Stomach (tissue), 9 donors: ENCODE data around the gene SNRPD2. TPM values are rescaled to one million over a fixed set of nuclear protein-coding genes. Genes with fewer than 3 reads are reported as not detected.

Experiments used
- DNase-seq, 2 donors: peaks; one replicate each; pipeline versions ENCODE4 v3.0.0 to v3.0.0-alpha.2; 2013 to 2019
- H3K27ac ChIP-seq, 5 donors: fragments of 200-600 bp in 4 of 5; sonication (generic) in 4 of 5; one replicate each; pipeline ENCODE4 v1.5.1; 2013 to 2019; ENCODE audit warnings: mild to moderate bottlenecking in 1 of 5, moderate library complexity in 1 of 5
- H3K27me3 ChIP-seq, 3 donors: fragments of 200-600 bp; sonication (generic); one replicate each; pipeline ENCODE4 v1.5.1; 2017 to 2019; ENCODE audit warnings: mixed run types in 1 of 3
- H3K36me3 ChIP-seq, 4 donors: fragments of 200-600 bp; sonication (generic); 1 replicate in 3 of 4; 2 replicates in 1 of 4; pipeline ENCODE4 v1.5.1; 2016 to 2019
- H3K4me1 ChIP-seq, 4 donors: fragments of 200-600 bp; sonication (generic); one replicate each; pipeline ENCODE4 v1.5.1; 2016 to 2019
- H3K4me3 ChIP-seq, 4 donors: fragments of 200-600 bp; sonication (generic) in 3 of 4; one replicate each; pipeline ENCODE4 v1.5.1; 2016 to 2019; ENCODE audit warnings: mild to moderate bottlenecking in 1 of 4
- H3K9me3 ChIP-seq, 4 donors: fragments of 200-600 bp; sonication (generic); one replicate each; pipeline ENCODE4 v1.5.1; 2016 to 2019
- EP300 ChIP-seq: sonication (generic); formaldehyde crosslinking; IDR thresholded peaks from one replicate; pipeline ENCODE4 v1.6.1; 2017; ENCODE audit warnings: antibody characterized with exemption
- POLR2A ChIP-seq, 4 donors: fragments of 450-650 bp; IDR thresholded peaks; one replicate each; pipeline ENCODE4 v1.6.1; 2016; ENCODE audit warnings: antibody characterized with exemption in 4 of 4, control low read depth in 2 of 4, mild to moderate bottlenecking in 1 of 4, moderate library complexity in 1 of 4
- POLR2AphosphoS5 ChIP-seq, 3 donors: sonication (generic); formaldehyde crosslinking; IDR thresholded peaks; one replicate each; pipeline ENCODE4 v1.6.1; 2016; ENCODE audit warnings: antibody characterized with exemption in 3 of 3
- WGBS, 5 donors: extraction: QIAGEN DNeasy Blood & Tissue Kit in 3 of 5; methylation state at CpG; one replicate each; pipeline versions ENCODE4 v1.1.5 to v1.1.7; 2013 to 2018; 5-methylcytosine and 5-hydroxymethylcytosine counted together
- intact Hi-C: fragments of 100-400 bp; cut with DNase I; formaldehyde crosslinking; loops from one replicate; pipeline ENCODE4 v1.15.1; 2023; ENCODE audit warnings: low total_unique reads
- polyA plus RNA-seq, 3 donors: library from polyadenylated mRNA; stranded (reverse); fragments of 200-250 nt; gene quantifications; one replicate each; pipeline ENCODE4 v1.2.3, GENCODE V29; 2013
- total RNA-seq, 5 donors: library from RNA; depleted of rRNA; stranded (reverse); fragments of >200 nt; gene quantifications; one replicate each; pipeline versions ENCODE4 v1.1.0 to v1.2.3, GENCODE V29; 2014 to 2016
- TF ChIP-seq, protein P1 (sequence below), 7 experiments: fragments of 450-650 bp in 4 of 7; fragments of 200-600 bp in 3 of 7; sonication (generic) in 3 of 7; IDR thresholded peaks; one replicate each; pipeline ENCODE4 v1.5.1; 2016 to 2019; ENCODE audit warnings: antibody characterized with exemption in 7 of 7, control low read depth in 2 of 7, mild to moderate bottlenecking in 1 of 7
- donor health status: healthy with polysubstance abuse.
- donor health status: Bipolar disorder and iron deficiency.
- donor health status: healthy.

Gene SNRPD2
- total and polyA plus RNA-seq, 8 donors, result 79.9 to 511 (median 182) TPM

GRCh38 chr19:45650722-45651121 is 41.0 kb downstream of the SNRPD2 start:
- intact Hi-C loops, result no loop called here
- H3K9me3 ChIP-seq, result no peaks in the 10 kb centered on the region
- 52 to 81% (median 78%) methylated on average over 3 of the region's 3 CpGs for WGBS, 5 donors

GRCh38 chr19:45646345-45646698 is 45.4 kb downstream of the SNRPD2 start:
- DNase-seq, result no peak
- TF ChIP-seq POLR2A (IDR thresholded peaks at IDR 0.05) (no peak), POLR2AphosphoS5 (IDR thresholded peaks at IDR 0.05) (no peak), EP300 (no peak)
- TF ChIP-seq, protein P1, sequence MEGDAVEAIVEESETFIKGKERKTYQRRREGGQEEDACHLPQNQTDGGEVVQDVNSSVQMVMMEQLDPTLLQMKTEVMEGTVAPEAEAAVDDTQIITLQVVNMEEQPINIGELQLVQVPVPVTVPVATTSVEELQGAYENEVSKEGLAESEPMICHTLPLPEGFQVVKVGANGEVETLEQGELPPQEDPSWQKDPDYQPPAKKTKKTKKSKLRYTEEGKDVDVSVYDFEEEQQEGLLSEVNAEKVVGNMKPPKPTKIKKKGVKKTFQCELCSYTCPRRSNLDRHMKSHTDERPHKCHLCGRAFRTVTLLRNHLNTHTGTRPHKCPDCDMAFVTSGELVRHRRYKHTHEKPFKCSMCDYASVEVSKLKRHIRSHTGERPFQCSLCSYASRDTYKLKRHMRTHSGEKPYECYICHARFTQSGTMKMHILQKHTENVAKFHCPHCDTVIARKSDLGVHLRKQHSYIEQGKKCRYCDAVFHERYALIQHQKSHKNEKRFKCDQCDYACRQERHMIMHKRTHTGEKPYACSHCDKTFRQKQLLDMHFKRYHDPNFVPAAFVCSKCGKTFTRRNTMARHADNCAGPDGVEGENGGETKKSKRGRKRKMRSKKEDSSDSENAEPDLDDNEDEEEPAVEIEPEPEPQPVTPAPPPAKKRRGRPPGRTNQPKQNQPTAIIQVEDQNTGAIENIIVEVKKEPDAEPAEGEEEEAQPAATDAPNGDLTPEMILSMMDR (IDR thresholded peaks at IDR 0.05), result no peak
- Histone ChIP-seq H3K27me3 (peaks cover 3 to 48% (median 4%) of the 10 kb centered on the region in 3 donors), H3K4me1 (peaks cover 32 to 43% (median 38%) of the 10 kb centered on the region in 4 donors), H3K36me3 (no peaks in the 10 kb centered on the region), H3K27ac (peak overlapping the region in 3 of 5 donors; percentile 9 to 53 (median 22)), H3K9me3 (no peaks in the 10 kb centered on the region), H3K4me3 (peak overlapping the region in 3 of 4 donors; percentile 44 to 52 (median 48))
- WGBS, 5 donors, result 5 to 12% (median 10%) methylated on average over 8 to 9 of the region's 9 CpGs
- intact Hi-C loops, result loop anchor here (10.0 kb wide), 1 partner anchor 122 kb away; no protein-coding TSS in a partner anchor

More at GRCh38 chr19:45650722-45651121, 41.0 kb downstream of the SNRPD2 start:
- H3K4me1 ChIP-seq, result peaks cover 6 to 8% (median 8%) of the 10 kb centered on the region in 4 donors
- H3K36me3 ChIP-seq, result no peaks in the 10 kb centered on the region
- TF ChIP-seq POLR2AphosphoS5 (IDR thresholded peaks at IDR 0.05) (no peak), EP300 (no peak), POLR2A (IDR thresholded peaks at IDR 0.05) (no peak)
- TF ChIP-seq, protein P1 (IDR thresholded peaks at IDR 0.05), result no peak
- no peak for DNase-seq
- no peak overlapping the region for H3K27ac ChIP-seq
- H3K27me3 ChIP-seq, result peaks cover 0 to 22% (median 0%) of the 10 kb centered on the region in 3 donors
- no peak overlapping the region for H3K4me3 ChIP-seq

DNA sequence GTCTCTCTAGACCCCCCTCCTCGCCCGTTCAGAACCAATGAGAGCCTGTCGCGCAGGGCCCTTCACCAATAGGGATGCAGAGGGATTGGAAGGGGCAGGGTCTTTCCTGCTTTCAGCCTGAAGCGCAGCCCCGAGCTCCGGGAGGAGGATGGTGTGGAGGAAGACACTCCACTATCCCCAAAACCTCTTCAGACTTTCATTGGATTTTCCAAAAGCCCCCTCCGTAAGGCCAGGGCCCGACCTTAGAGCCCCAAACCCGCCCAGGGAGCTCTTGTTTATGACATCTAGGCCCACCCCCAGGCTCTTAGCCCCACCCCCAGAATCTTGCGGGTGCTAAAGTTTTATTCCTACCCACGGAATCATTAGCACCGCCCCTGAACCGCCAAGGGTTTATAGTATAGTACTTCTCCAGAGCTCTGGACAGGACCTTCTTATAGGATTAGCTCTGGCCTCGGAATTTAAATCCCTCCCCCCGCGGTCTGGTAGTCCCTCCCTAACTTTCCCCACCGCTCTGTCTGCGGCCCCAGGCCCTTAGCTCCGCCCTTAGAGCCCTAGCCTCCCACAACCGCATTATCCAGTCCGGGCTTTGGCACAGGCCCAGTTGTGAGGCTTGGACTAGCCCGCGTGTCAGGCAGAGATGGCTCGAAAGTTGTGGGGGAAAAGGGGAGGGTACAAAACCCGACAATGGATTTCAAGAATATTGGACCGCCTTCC is 46.0 kb downstream of the SNRPD2 start:
- peak; percentile 88 to 93 for DNase-seq
- Histone ChIP-seq H3K4me3 (peak overlapping the region; percentile 33 to 52 (median 46)), H3K4me1 (peaks cover 33 to 48% (median 43%) of the 10 kb centered on the region in 4 donors), H3K9me3 (no peaks in the 10 kb centered on the region), H3K27me3 (peaks cover 3 to 48% (median 4%) of the 10 kb centered on the region in 3 donors), H3K36me3 (no peaks in the 10 kb centered on the region), H3K27ac (peak overlapping the region in 4 of 5 donors; percentile 9 to 53 (median 30))
- TF ChIP-seq POLR2A (IDR thresholded peaks at IDR 0.05) (no peak), POLR2AphosphoS5 (IDR thresholded peaks at IDR 0.05) (no peak), EP300 (no peak)
- TF ChIP-seq, protein P1 (IDR thresholded peaks at IDR 0.05), result no peak
- WGBS, 5 donors, result 1 to 2% (median 2%) methylated on average over 25 to 27 of the region's 27 CpGs
- intact Hi-C loops, result loop anchor here (10.0 kb wide), 1 partner anchor 121 kb away; no protein-coding TSS in a partner anchor

- H3K27me3 ChIP-seq, result peaks cover 3 to 46% (median 4%) of the 10 kb centered on the region in 3 donors
- WGBS, 5 donors, result 8 to 40% (median 20%) methylated on average over 5 to 35 of the region's 35 CpGs
- peak overlapping the region; percentile 33 to 52 (median 46) for H3K4me3 ChIP-seq
- no peak for TF ChIP-seq POLR2AphosphoS5 (IDR thresholded peaks at IDR 0.05)
- TF ChIP-seq EP300, result no peak
- TF ChIP-seq POLR2A (IDR thresholded peaks at IDR 0.05), result no peak
- TF ChIP-seq, protein P1 (IDR thresholded peaks at IDR 0.05), result no peak
- intact Hi-C loops, result loop anchor here (10.0 kb wide), 1 partner anchor 120 kb away; no protein-coding TSS in a partner anchor
- no peaks in the 10 kb centered on the region for H3K9me3 ChIP-seq
- H3K27ac ChIP-seq, result peak overlapping the region in 1 of 5 donors; percentile 53
- H3K36me3 ChIP-seq, result no peaks in the 10 kb centered on the region
- no peak for DNase-seq
- H3K4me1 ChIP-seq, result peaks cover 33 to 52% (median 46%) of the 10 kb centered on the region in 4 donors
Observed at GRCh38 chr19:45645068-45645630, 46.6 kb downstream of the SNRPD2 start.
